GM18870 (cell line): ENCODE measurements around the gene TNFRSF12A.

Experiments
- ATAC-seq: cut with Tn5 transposase; IDR thresholded peaks from one replicate; pipeline ENCODE4 v1.9.1; 2021; ENCODE audit warnings: moderate library complexity; ENCODE audit not compliant: unreplicated experiment

TNFRSF12A gene

GRCh38 chr16:3025032-3026002 is 5.1 kb downstream of the TNFRSF12A start:
- ATAC-seq: no peak

GRCh38 chr16:3026003-3026378 is 5.8 kb downstream of the TNFRSF12A start:
- no peak for ATAC-seq

DNA sequence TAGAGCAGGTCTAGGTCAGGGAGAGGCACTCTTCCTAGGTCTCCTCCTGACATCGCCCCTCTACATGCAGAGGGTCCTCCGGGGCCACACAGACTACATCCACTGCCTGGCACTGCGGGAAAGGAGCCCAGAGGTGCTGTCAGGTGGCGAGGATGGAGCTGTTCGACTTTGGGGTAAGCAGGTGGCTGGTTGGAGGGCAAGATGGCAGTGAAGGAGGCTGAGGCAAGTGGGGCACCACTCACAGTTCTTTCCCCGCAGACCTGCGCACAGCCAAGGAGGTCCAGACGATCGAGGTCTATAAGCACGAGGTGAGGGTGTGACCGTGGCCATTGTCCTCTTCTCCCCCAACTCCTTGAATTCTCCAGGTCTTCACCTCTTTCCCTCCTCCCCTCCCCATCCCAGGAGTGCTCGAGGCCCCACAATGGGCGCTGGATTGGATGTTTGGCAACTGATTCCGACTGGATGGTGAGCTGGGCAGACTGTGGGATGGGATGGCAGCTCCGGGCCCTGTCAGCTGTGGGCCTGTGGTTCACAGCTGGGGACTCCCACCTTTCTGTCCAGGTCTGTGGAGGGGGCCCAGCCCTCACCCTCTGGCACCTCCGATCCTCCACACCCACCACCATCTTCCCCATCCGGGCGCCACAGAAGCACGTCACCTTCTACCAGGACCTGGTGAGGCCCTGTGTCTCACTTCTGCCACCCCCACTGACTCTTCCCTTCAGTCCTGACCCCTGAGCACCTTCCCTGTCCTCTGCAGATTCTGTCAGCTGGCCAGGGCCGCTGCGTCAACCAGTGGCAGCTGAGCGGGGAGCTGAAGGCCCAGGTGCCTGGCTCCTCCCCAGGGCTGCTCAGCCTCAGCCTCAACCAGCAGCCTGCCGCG is 6.7 kb downstream of the TNFRSF12A start:
- ATAC-seq: no peak

DNA sequence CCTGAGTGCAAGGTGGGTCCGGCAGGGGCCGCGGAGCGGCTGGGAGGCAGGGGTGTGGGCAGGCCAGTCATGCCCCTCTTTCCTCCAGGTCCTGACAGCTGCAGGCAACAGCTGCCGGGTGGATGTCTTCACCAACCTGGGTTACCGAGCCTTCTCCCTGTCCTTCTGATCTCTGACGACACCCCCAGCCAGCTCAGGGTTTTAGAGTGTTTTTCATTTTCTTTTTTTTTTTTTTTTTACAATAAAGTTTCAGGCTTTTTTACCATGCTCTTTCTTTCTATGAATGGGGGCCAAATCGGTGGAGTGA is 7.3 kb downstream of the TNFRSF12A start:
- ATAC-seq: no peak

DNA sequence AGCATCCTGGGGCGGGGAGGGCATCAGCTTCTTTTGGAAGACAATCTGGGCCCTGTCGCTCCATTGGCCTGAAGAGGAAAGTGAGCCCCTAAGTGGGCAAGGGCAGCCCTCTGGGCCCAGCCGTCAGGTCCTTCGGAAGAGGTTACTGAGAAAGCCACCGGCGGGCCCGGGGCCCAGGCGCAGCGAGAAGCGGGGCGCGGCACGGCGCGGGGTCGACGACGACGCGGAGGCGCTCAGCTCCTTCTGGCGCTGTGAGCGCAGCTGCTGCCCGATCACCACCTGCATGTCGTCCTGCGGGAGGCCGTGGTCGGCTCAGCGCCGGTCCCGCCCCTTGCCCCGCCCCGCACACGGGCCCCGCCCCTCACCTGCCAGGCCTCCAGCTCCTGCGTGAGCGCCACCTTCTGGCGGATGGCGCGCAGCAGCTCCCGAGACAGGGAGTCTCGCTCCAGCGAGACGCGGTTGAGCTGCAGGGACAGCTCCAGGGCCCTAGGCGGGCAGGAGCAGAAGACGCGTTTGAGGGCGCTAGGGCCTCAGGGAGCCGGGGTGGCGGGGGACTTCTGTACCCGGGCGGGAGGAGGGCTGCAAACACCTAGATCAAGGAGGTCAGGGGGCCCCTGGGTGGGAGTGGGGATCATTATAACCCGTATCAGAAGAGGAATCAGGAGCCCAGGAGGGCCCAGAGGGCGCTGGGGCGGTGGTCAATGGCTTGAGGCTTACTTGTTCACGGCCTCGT is 8.0 kb downstream of the TNFRSF12A start:
- no peak for ATAC-seq

DNA sequence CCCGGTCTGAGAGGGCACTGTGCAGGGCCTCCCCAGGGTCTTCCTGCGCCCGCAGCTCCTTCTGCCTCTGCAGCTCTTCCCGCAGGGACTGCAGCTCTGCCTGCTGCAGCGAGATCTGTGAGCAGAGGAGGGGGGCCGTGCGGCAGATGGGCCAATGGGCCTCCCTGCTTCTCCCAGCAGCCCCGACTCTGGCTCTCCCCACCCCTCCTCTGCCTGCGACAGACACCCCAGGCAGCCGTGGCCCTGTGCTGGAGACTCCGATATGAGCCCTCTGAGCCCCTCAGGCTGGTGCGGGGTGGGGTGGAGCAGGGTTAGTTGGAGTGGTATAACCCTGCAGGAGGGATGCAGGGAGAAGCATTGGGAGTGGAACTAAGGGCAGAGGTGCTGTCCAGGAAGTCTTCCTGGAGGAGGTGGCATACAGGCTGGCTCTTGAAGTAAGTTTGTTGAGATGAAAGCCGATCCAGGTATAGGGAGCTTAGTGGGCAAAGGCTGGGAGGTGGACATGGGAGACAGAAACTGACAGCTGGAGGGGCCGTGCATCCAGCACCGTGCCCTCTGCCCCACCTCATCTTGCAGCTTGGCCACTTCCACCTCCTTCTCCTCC is 8.7 kb downstream of the TNFRSF12A start:
- no peak for ATAC-seq

- ATAC-seq: no peak
Measured at GRCh38 chr16:3029491-3030221, 9.5 kb downstream of the TNFRSF12A start.

GRCh38 chr16:3030222-3031212 is 10.3 kb downstream of the TNFRSF12A start:
- no peak for ATAC-seq

- ATAC-seq: no peak
Measured at GRCh38 chr16:3032624-3033023, 12.5 kb downstream of the TNFRSF12A start.

DNA sequence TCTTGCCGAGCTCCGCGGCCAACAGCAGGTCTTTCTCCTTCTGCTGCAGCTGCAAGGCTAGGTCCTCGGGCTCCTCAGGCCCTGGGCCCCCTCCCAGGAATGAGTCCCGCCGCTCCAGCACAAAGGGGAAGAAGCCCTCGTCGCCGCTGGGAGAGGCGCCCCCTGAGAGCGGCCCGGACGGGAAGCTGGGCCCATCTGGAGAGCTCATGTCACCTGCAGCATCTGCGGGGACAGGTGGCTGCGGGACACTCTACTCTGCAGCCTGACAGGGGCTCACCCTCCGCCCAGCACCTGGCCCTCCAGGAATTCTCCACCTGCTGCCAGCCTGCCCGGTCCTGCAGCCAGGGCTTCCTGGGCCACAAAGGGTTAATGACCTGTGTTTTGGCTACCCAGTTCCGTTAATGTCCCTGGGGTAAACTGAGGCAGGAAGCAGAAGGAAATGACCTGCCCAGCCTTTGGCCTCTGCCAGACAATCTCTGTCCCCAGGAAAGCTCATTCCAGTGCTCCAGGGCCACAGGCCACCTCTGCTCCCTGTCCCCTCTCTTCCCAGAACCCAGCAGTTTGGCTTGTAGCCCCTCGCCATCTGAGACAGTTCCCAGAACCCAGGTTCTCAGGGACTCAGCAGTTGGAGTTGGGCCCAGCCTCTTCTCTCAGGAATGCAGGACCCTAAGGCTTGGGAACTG is 15.3 kb downstream of the TNFRSF12A start:
- no peak for ATAC-seq

- ATAC-seq: no peak
Measured at GRCh38 chr16:3035972-3036725, 16.0 kb downstream of the TNFRSF12A start.

DNA sequence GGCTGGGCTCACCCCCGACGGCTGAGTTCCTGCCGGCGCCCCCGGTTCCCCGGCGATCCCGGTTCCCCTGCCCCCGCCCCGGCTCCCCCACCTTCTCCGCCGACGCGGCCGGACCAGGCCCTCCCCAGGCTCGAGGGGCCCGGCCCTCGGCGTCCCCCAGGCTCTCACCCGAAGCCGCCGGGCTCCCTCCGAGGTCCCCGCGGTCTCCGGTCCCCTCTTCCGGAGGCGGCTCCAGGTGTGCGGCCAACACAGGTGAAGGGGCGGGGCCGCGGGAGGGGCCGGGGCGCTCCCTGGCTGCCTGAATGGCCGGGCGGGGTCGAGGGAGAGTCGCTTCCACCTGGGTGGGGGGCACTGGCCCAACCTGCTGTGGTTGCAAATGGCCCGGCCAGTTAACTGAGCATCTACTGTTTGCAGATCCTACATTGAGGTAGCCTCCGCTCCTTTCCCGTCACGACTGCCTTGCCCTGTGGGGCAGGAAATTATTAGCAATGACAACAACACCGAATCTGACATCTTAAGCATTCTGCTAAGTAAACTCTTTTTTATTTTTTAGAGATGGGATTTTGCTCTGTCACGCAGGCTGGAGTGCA is 16.7 kb downstream of the TNFRSF12A start, which contains the start of gene BICDL2:
Gene BICDL2 (minus strand): TSS at position 219 of the 590 bp plus-strand sequence. CDS start 1,448 bp downstream, outside the sequence.
- no peak for ATAC-seq

GRCh38 chr16:3038256-3038655 is 18.1 kb downstream of the TNFRSF12A start:
- no peak for ATAC-seq

GRCh38 chr16:3038896-3039295 is 18.7 kb downstream of the TNFRSF12A start:
- no peak for ATAC-seq

GRCh38 chr16:3042376-3042775 is 22.2 kb downstream of the TNFRSF12A start:
- ATAC-seq: no peak

GRCh38 chr16:3044708-3045107 is 24.5 kb downstream of the TNFRSF12A start:
- ATAC-seq: no peak
